MCF 10A (cell line): ENCODE data around the gene NOB1. TPM values are rescaled to one million over a fixed set of nuclear protein-coding genes. Genes with fewer than 3 reads are reported as not detected.

Experiments
- BruUV-seq: library from RNA; stranded (reverse); fragments of 400-500 nt; replicated peaks from 2 replicates; lab custom pipeline; 2021; lab: Mats Ljungman, UMichigan
- CTCF ChIA-PET: fragments of 300-600 bp; sonication (Branson Sonifier 250); formaldehyde crosslinking; extraction: SDS; loops from one replicate; lab custom pipeline; 2021; ENCODE audit warnings: antibody characterized with exemption, inconsistent platforms; lab: Yijun Ruan, JAX
- POLR2A ChIA-PET: fragments of 300-600, 350-650 bp; sonication (Branson Sonifier 250); formaldehyde crosslinking; extraction: SDS; loops from one replicate; lab custom pipeline; 2020; ENCODE audit warnings: antibody characterized with exemption, inconsistent platforms; lab: Yijun Ruan, JAX
- DNase-seq: peaks from one replicate; pipeline ENCODE4 v3.0.0-alpha.2; 2018; ENCODE audit not compliant: unreplicated experiment
- H3K27ac Mint-ChIP-seq: one replicate; pipeline ENCODE4 v1.8.0; 2022; ENCODE audit warnings: mild to moderate bottlenecking, low read depth, mixed read lengths; ENCODE audit not compliant: unreplicated experiment
- H3K27me3 Mint-ChIP-seq: one replicate; pipeline ENCODE4 v1.8.0; 2022; ENCODE audit warnings: mixed read lengths; ENCODE audit not compliant: insufficient read depth, unreplicated experiment
- H3K36me3 Mint-ChIP-seq: one replicate; pipeline ENCODE4 v1.8.0; 2022; ENCODE audit warnings: mild to moderate bottlenecking, moderate library complexity, mixed read lengths; ENCODE audit not compliant: insufficient read depth, unreplicated experiment
- H3K4me1 Mint-ChIP-seq: one replicate; pipeline ENCODE4 v1.8.0; 2022; ENCODE audit warnings: mixed read lengths; ENCODE audit not compliant: insufficient read depth, unreplicated experiment
- H3K4me3 Mint-ChIP-seq: one replicate; pipeline ENCODE4 v1.8.0; 2022; ENCODE audit warnings: mild to moderate bottlenecking, moderate library complexity, mixed read lengths; ENCODE audit not compliant: unreplicated experiment
- H3K9me3 Mint-ChIP-seq: one replicate; pipeline ENCODE4 v1.8.0; 2022; ENCODE audit warnings: mixed read lengths; ENCODE audit not compliant: unreplicated experiment
- CTCF ChIP-seq: fragments of 200-600 bp; IDR thresholded peaks from one replicate; pipeline ENCODE4 v1.8.0; 2022; ENCODE audit warnings: antibody characterized with exemption, mild to moderate bottlenecking; ENCODE audit not compliant: unreplicated experiment
- intact Hi-C: fragments of 100-400 bp; cut with micrococcal nuclease; formaldehyde crosslinking; loops from 2 replicates; pipeline ENCODE4 v1.14.1; 2022
- total RNA-seq: library from RNA; stranded (reverse); gene quantifications from 2 replicates; pipeline ENCODE4 v1.2.3, GENCODE V29; 2022

NOB1 gene
- total RNA-seq, 1 experiment from 2014 or later: 110 TPM

DNA sequence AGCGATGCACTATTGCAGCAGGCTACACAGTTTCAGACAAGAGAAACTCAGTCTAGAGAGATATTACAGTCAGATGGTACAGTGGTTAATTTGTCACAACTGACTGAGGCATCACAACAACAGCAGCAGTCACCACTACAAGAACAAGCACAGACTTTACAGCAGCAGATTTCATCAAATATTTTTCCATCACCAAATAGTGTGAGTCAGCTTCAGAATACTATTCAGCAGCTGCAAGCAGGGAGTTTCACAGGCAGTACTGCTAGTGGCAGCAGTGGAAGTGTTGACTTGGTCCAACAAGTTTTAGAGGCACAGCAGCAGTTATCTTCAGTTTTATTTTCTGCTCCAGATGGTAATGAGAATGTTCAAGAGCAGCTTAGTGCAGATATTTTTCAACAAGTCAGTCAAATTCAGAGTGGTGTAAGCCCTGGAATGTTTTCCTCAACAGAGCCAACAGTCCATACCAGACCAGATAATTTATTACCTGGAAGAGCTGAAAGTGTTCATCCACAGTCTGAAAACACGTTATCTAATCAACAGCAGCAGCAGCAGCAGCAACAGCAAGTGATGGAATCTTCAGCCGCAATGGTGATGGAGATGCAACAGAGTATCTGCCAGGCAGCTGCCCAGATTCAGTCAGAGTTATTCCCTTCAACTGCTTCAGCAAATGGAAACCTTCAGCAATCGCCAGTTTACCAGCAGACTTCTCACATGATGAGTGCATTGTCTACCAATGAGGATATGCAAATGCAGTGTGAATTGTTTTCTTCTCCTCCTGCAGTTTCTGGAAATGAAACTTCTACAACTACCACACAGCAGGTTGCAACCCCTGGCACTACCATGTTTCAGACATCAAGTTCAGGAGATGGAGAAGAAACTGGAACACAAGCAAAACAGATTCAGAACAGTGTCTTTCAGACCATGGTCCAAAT is 62.5 kb downstream of the NOB1 start:
- DNase-seq: no peak
- CTCF ChIA-PET: interaction anchor here (1.1 kb wide), 1 partner anchor 17 kb away, joined by 3 read pairs; no protein-coding TSS in a partner anchor
- no TSS peak for BruUV-seq

More for the DNA sequence above, 62.5 kb downstream of the NOB1 start:
- no peaks in the 10 kb centered on the region for H3K9me3 Mint-ChIP-seq
- no peak for TF ChIP-seq CTCF
- POLR2A ChIA-PET: no interaction called here
- intact Hi-C loops: no loop called here
- no peaks in the 10 kb centered on the region for H3K4me1 Mint-ChIP-seq
- H3K27me3 Mint-ChIP-seq: no peaks in the 10 kb centered on the region
- H3K36me3 Mint-ChIP-seq: peaks cover 87% of the 10 kb centered on the region
- H3K4me3 Mint-ChIP-seq: no peak overlapping the region
- H3K27ac Mint-ChIP-seq: no peak overlapping the region

Other genes starting within 250 kb of the NOB1 start
- 35.8 and 46.4 TPM in 2 replicates for gene NFAT5, start 189.0 kb downstream of the NOB1 start, total RNA-seq
- gene NQO1, start 28.4 kb downstream of the NOB1 start, total RNA-seq: 82.7 and 140 TPM in 2 replicates
- gene WWP2, start 7.4 kb upstream of the NOB1 start, total RNA-seq: 29.3 and 30.4 TPM in 2 replicates
- 0.28 and 0.88 TPM in 2 replicates for gene CLEC18A, start 196.4 kb upstream of the NOB1 start, total RNA-seq